DMS 273 (cell line): Measurements from ENCODE around the gene CDC25A.

Experiments
- DNase-seq: peaks from one replicate; lab custom pipeline; 2025; ENCODE audit not compliant: unreplicated experiment; lab: John Stamatoyannopoulos, UW

The CDC25A gene

DNA sequence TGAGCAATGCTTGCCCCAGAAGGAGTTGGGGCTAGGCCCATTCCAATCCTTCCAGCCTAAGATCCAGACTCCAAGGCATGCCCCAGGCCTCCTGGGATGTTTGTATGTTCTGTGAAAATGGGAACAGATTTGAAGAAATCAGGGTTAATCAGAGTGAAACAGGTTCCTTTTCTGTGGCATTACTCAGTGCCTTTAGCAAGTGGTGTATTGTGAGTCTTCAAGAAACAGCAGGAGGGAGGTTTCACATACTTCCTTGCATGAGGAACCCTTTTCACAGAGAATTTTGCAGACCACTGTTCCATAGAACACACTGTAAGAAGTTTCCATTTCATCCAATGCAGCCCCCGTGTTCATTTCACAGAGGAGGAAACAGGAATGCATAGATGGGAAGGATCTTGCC, 8.4 kb upstream of the CDC25A start:
- DNase-seq, result no peak

DNA sequence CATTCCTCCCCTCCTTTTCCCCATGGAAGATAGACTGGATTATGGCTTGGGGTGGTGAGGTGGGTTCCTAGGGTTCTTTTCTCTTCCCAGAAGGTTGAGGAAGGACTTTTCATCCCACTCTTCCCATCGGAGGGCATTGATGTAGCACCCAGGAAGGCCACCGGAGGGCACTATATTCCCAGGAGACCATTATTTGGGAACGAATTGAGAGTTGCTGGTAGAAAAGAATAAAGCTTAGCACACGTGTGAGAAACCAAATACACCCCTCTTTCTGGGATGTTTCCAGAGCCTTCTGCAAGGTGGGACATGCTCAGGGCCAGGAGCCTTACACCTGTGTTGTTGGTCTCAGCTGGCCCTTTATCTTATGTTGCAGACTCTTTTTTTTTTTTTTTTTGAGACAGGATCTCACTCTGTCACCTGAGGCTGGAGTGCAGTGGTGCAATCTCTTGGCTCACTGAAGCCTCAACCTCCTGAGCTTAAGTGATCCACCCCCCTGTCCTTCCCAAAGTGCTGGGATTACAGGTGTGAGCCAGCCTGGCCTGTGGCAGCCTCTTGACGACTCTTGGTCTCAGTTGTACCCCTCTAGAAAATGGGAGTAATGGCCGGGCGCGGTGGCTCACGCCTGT, 6.3 kb upstream of the CDC25A start:
- peak; percentile 83 for DNase-seq

DNA sequence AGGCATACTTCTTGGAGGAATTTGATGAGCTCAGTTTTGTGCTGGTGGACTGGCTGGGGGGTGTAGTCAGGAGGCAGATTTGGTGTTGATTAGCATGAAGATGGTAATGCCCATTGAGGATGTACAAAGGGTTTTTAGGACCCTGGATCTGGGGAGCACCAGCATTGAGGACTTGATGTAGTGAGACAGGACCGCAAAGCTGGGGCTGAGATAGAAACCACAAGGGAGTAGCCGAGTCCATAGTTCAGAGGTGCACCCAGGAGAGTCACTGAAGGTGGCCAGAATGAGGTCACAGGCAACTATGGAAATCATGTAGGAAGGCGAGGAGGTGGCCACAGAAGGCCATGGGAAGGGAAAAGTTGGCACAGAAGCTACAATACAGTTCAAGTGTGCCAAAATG, 2.7 kb upstream of the CDC25A start:
- DNase-seq, result no peak

DNA sequence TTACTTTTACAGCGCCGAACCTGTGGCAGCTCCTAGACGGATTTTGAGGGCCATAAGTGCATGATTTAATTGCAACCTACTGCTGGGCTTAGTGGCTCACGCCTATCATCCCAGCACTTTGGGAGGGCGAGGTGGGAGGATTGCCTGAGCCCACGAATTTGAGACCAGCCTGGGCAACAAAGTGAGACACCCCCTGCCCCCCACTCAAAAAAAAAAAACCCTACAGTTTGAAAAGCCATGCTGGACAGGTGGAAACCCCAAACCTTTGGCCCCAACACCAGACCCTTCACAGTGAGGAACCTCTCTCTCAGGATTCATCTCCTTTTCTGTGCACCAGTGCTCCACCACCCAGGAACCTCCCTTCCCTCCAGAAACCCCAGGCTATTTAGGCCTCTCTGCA, 1.1 kb upstream of the CDC25A start:
- DNase-seq, result no peak

DNA sequence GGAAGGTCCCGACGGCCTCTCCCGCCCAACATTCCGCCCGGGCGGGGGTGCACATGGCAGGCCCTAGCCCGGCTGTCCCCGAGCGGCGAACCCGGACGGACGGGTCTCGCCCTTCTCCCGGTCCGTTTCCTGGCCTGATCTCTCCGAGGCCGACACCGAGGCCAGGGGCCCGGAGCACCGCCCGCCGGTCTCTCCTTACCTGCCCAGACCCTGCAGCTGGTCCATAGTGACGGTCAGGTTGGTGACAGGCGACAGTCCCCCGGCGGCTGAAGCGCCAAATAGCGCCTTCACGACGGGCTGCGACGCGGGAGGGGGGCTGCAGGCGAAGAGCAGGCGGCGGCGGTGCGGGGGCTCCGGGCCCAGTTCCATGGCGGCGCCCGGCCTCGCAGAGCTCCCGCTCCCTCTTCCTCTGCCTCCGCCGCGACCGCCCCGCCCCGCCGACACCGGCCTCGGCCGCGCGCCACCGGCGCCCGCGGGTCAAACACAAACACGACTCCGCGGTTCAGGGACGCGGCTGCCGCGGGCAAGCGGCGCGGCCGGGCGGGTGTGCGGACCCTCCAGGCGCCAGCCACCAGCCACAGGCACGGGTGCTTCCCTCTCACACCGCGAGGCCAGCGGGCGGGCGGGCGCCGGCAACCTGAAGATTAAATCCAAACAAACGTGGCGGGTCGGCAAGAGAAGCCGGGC, 495 bp downstream of the CDC25A start:
- no peak for DNase-seq

GRCh38 chr3:48187301-48187578, 977 bp downstream of the CDC25A start:
- peak; percentile 38 for DNase-seq

DNA sequence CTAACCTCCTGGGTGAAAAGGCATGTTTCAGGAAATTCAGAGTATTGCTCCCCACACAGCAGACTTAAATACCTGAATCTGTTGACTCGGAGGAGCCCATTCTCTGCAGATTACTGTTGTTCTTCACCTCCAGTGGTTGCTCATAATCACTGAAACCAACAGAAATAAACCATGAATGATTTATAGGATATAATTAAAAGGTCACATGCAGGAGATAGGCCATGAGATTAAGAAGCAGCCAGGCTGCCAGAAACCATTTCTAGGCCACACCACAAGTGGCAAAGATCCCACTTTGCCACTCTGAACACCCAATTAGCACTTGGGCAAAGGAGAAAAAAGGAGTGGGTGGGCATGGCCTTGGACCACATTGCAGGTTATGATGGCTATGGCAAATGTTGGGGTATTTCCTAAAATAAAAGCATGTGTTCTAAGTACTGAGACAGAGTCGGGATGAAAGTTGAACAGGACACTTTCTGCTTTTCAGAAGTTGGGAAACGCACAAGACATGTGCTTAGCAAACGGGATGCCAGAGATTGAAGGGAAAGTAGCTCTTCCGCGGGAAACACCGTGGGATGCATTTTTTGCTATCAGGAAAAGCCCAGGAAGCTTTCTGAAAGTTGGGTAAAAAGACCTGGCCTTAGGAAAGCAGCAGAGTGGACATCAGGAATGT, 1.5 kb downstream of the CDC25A start:
- peak; percentile 38 for DNase-seq

GRCh38 chr3:48185129-48185528, 3.1 kb downstream of the CDC25A start:
- DNase-seq, result no peak

DNA sequence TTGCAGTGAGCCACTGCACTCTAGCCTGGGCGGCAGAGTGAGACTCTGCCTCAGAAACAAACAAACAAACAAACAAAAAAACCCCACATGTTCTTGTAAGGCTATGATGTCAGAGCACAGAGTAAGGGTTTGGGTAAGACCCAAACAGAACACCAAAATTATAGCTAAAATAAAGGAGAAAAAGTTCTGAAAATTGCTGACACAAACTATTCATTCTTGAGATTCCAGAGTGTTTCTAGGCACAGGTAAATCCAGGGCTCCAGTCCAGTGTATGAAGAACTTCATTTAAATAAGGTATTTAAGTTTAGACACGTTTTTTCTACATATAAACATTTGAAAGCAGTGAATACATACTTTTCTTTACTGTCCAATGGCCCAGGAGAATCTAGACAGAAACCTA, 3.9 kb downstream of the CDC25A start:
- no peak for DNase-seq

DNA sequence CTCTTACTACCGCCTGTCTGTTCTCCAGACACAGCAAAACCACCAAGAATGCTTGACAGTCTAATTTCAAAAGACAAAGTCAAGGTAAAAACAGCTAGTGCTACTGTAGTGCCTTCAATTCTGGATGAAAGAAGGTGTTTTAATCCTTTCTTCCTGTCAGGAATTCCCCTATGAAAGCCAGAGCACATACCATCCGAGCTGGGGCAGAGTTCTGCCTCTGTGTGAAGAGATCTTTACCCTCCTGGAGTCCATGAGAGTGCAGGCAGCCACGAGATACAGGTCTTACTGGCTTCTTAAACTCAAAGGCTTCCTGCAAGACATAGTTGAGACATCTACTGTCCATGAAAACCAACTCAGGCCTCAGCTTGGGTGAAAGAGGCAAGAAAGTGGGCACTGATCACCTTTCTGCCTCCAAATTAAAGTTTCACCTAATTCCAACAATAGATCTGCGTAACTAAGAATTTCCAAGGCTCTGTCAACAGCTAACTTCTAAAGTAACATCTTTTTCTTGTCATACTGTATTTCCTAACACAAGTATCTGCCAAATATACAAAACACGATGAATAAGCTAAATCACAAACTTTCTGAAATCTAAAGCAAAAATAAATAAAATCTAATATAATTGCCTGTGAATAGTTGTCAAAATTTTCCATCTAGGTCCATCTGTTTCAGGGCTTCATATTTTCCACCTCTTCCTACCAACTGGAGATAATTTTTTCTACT, 7.5 kb downstream of the CDC25A start:
- DNase-seq, result no peak

DNA sequence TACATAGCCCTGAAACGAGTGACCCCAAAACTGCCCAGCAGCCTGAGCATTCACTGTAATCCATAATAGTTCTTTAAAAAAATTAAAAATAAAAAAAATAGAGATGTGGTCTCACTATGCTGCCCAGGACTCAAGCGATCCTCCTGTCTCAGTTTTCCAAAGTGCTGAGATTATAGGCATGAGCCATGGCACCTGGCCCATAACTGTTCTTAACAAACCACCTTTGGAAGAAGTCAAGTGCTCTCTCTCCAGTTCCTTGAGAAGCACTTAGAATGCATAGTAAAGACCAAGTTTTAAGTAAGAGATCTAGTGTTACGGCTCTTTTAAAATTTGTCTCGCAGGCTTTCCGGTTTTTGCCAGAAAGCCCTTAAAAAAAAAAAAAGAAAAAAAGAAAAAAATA, 8.2 kb downstream of the CDC25A start:
- DNase-seq, result no peak

DNA sequence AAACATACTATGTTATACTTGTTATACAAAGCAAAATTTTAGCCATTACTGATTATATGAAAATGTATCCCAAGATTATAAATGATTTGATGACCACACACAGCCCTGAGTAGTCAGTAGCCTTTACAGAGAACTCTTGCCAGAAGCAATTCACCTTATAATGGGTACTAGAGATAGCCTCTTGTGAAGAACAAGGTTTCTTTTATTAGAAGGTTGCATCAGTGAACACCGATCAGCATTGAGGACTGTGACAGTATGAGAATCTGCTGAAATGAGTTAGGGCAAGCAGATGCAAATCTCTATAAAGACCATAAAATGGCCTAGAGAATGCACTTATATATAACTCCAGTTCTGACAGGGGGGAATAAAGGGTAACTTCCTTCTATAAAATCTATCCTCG, 10.1 kb downstream of the CDC25A start:
- no peak for DNase-seq

DNA sequence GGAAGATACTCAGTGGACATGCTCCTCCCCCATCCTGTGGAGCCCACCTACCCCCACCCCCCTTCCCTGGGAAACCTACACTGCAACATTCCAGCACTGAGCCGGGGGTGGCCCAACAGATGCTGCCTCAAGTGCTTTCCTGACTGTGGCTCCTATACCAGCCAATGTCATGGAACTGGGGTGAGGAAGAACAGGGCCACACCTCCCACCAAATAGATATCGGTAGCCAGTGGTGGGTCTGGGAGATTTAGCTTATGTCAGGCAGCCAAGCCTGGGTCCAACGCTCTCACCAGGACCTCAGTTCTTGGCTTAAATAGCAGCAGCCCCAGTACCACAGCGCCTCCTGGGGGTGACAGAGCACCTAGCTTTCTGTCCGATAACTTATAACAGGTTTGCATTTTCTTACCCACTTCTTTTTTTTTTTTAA, 30.3 kb downstream of the CDC25A start:
- peak; percentile 54 for DNase-seq

GRCh38 chr3:48157202-48157840, 30.9 kb downstream of the CDC25A start:
- peak; percentile 7 for DNase-seq

DNA sequence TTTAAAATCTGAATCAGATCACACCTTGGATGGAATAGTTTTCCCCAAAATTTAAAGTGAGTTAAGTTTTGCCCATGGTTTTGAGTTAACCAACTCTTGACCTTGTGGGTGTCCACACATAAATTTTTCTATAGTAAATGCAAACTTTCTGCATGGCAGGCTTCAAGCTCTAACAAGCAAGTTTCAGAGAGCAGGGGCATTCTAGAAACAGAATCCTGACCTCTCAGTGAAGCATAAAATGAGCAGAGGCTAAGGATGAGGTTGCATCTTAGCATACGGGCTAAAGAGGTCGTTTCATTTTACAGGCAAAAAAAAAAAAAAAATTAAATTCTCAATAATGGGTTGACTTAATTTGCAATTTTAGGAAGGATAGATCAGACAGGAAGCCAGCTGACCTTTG, 32.1 kb downstream of the CDC25A start:
- no peak for DNase-seq

GRCh38 chr3:48155122-48155521, 33.1 kb downstream of the CDC25A start:
- no peak for DNase-seq

- DNase-seq, result peak; percentile 28
Measured at GRCh38 chr3:48151807-48152427, 36.3 kb downstream of the CDC25A start.

- peak; percentile 89 for DNase-seq
Measured at GRCh38 chr3:48151058-48151806, 37.0 kb downstream of the CDC25A start.

- no peak for DNase-seq
Measured at GRCh38 chr3:48143992-48144391, 44.2 kb downstream of the CDC25A start.

- no peak for DNase-seq
Measured at GRCh38 chr3:48143567-48143966, 44.6 kb downstream of the CDC25A start.
